NB4 (cell line): Measurements from ENCODE around the gene KRTAP1-1.

Experiments
- DNase-seq: peaks from one replicate; pipeline ENCODE4 v3.0.0; 2010; ENCODE audit warnings: low read depth
- H3K4me3 ChIP-seq: one replicate; pipeline ENCODE4 v1.5.1; 2011; ENCODE audit warnings: mild to moderate bottlenecking, low read depth, low read length, moderate library complexity
- MYC ChIP-seq: IDR thresholded peaks from 2 replicates; pipeline ENCODE4 v1.6.1; 2011; ENCODE audit warnings: low read depth, low read length
- POLR2A ChIP-seq: IDR thresholded peaks from 2 replicates; pipeline ENCODE4 v1.6.1; 2011; ENCODE audit warnings: mild to moderate bottlenecking; ENCODE audit not compliant: insufficient read length; ENCODE audit errors: extremely low read depth
- TF ChIP-seq, protein P1 (sequence below): IDR thresholded peaks from 2 replicates; pipeline ENCODE4 v1.6.1; 2011; ENCODE audit warnings: low read depth, low read length
- TF ChIP-seq, protein P2 (sequence below): IDR thresholded peaks from one replicate; pipeline ENCODE4 v1.5.1; 2012; ENCODE audit warnings: low read depth, low read length

KRTAP1-1 gene

DNA sequence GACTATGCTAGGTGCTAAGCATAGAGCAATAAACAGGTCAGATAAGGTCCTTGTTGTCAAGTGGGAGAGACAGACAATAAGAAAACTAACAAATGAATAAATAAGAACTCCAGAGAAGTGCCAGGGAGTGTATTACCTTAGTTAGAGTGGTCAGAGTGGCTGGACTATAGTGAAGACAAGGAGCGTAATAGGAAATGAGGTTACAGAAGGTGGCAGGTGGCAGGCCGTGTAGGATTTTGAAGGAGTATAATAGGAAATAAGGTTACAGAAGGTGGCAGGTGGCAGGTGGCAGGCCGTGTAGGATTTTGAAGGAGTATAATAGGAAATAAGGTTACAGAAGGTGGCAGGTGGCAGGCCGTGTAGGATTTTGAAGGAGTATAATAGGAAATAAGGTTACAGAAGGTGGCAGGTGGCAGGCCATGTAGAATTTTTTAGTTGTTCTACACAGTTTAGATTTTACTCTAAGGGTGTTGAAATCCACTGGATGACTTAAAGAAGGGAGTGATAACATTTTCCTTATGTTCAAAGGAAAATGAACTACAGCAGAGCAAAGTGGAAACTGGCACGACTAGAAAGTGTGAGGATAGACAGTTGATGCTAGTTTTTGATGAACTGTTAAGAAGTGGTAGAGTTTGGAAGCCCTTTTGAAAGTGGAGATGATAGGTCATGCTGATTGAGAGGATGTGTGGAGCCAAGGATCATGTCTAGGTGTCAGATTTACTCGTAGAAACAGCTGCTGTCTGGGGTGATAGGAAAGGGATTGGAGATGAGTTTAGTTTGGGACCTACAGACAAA lies 28.7 kb downstream of the KRTAP1-1 start:
- H3K4me3 ChIP-seq = no peak overlapping the region
- TF ChIP-seq MYC = no peak
- TF ChIP-seq, protein P1, sequence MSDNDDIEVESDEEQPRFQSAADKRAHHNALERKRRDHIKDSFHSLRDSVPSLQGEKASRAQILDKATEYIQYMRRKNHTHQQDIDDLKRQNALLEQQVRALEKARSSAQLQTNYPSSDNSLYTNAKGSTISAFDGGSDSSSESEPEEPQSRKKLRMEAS = no peak
- TF ChIP-seq, protein P2, sequence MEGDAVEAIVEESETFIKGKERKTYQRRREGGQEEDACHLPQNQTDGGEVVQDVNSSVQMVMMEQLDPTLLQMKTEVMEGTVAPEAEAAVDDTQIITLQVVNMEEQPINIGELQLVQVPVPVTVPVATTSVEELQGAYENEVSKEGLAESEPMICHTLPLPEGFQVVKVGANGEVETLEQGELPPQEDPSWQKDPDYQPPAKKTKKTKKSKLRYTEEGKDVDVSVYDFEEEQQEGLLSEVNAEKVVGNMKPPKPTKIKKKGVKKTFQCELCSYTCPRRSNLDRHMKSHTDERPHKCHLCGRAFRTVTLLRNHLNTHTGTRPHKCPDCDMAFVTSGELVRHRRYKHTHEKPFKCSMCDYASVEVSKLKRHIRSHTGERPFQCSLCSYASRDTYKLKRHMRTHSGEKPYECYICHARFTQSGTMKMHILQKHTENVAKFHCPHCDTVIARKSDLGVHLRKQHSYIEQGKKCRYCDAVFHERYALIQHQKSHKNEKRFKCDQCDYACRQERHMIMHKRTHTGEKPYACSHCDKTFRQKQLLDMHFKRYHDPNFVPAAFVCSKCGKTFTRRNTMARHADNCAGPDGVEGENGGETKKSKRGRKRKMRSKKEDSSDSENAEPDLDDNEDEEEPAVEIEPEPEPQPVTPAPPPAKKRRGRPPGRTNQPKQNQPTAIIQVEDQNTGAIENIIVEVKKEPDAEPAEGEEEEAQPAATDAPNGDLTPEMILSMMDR = no peak
- TF ChIP-seq POLR2A = no peak
- DNase-seq = no peak

DNA sequence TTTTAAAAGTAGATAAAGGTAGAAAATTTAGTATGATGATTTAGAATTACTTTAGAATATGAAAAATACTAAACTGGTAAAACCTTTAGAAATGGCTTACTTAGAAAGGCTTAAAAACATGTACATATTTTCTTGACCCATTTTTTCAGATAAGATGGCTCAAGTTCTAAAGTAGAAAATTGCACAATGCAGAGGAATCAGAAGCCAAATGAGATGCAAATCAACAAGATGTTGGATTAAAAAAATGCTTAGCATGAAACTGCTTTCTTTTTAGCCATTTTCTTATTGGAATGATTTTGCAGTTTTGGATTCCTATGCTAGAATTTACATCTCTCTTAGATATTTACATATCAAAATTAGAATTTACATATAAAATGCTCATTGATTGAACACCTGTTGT lies 30.8 kb downstream of the KRTAP1-1 start:
- H3K4me3 ChIP-seq = no peak overlapping the region
- no peak for DNase-seq
- TF ChIP-seq MYC (no peak), POLR2A (no peak)
- TF ChIP-seq, protein P1 = no peak
- TF ChIP-seq, protein P2 = no peak

DNA sequence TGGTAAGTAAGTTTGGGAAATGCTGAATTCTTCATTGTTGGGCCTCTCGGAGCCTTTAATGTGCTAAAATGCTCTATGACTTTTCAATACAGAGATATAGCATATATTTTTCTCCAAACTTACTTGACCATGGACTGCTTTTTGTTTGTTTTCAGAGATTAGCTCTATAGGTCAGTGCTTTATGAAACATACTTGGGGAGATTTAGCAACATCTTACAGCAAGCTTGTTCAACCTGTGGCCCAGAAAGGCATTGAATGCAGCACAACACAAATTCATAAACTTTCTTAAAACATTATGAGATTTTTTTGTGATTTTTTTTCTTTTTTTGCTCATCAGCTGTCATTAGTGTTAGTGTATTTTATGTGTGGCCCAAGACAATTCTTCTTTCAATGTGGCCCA lies 31.3 kb downstream of the KRTAP1-1 start:
- no peak for DNase-seq

DNA sequence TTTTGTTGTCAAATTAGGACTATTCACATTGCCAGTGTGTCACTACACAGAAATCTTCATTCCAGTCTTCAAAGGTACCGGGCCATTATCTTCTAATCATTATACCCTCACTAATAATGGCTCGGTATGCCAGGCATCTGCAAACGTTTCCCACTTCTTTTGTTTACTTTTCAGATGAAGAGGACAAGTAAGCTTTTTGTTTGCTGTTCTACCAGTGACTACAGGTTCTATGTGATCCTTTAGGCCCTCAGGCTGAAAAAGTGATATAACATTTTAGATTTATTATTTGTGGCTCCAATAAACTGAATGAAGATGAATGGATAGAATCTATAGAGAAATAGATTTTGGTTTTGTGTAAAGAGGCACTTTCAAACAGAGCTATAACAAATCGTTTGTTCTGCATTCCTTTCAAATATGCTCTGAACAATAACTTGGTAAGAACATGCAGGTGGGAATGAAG lies 31.9 kb downstream of the KRTAP1-1 start:
- TF ChIP-seq, protein P2 = no peak
- TF ChIP-seq MYC = no peak
- no peak for TF ChIP-seq POLR2A
- DNase-seq = no peak
- H3K4me3 ChIP-seq = no peak overlapping the region

More for the DNA sequence above, 31.3 kb downstream of the KRTAP1-1 start:
- no peak overlapping the region for H3K4me3 ChIP-seq
- TF ChIP-seq POLR2A (no peak), MYC (no peak)
- TF ChIP-seq, protein P2 = no peak
- TF ChIP-seq, protein P1 = no peak

DNA sequence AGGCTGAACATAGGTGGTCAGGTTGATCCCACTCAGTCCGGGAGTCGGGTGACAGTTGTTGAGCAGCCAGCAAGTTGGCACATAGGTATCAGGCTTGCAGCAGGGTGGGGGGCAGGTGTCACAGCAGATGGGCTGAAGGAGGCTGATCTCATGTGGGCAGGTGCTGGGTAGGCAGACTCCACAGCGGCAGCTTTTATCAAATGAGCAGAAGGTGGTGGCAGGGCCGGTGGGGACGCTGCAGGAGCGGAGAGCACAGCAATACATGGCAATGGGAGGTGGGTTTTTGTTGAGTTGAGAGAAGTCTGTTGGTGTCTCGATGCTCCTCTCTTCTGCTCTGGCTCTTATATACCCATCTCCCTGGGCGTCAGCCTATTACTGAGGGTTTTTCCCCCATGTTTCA lies 32.4 kb downstream of the KRTAP1-1 start, which contains the start of gene KRTAP3-1:
TSS of gene KRTAP3-1 (minus strand) at position 318 of the 400 bp plus-strand sequence. CDS start at position 264, 54 bp downstream.
- no peak for TF ChIP-seq MYC
- no peak for TF ChIP-seq POLR2A
- TF ChIP-seq, protein P1 = no peak
- TF ChIP-seq, protein P2 = no peak
- H3K4me3 ChIP-seq = no peak within 1 kb of the TSS
- DNase-seq = no peak
